Posterior vena cava (tissue), 2 donors: Measurements from ENCODE around the gene PSMD13. TPM values are rescaled to one million over a fixed set of nuclear protein-coding genes. Genes with fewer than 3 reads are reported as not detected.
"Not testable (repeated sequence)": the region's sequence is repeated elsewhere in the genome, so short reads cannot be mapped to it uniquely, and the experiment has no call there.

ENCODE experiments used
- DNase-seq: peaks from one replicate; pipeline ENCODE4 v3.0.0-alpha.2; 2020; ENCODE audit warnings: low spot score
- intact Hi-C, 2 donors: fragments of 100-400 bp; cut with DNase I; formaldehyde crosslinking; loops; one replicate each; pipeline versions ENCODE4 v1.14.1 to v1.14.2; 2022 to 2023
- total RNA-seq, 2 donors: library from RNA; stranded (reverse); fragmentation: NEBNext Ultra II Directional; extraction: Animal tissue kit (Norgen Biotek cat#: 25700); gene quantifications; one replicate each; pipeline ENCODE4 v1.2.1, GENCODE V29; 2021
- donor health status: DM: yes; HTN: yes; CAD: no.
- donor health status: DM: yes; HTN: yes; CAD: no.

PSMD13 gene
- total RNA-seq, 2 donors from 2014 or later = 83.2 to 89.6 TPM

GRCh38 chr11:212150-213100 lies 24.4 kb upstream of the PSMD13 start:
- intact Hi-C loops = no loop called here
- peak; percentile 62 for DNase-seq

- DNase-seq = peak; percentile 51
- intact Hi-C loops = no loop called here
These were observed 23.7 kb upstream of the PSMD13 start for GRCh38 chr11:213111-213510.

GRCh38 chr11:214083-214482 lies 22.7 kb upstream of the PSMD13 start:
- intact Hi-C loops = no loop called here
- peak; percentile 55 for DNase-seq

GRCh38 chr11:215581-216037 lies 21.2 kb upstream of the PSMD13 start:
- peak; percentile 35 for DNase-seq
- intact Hi-C loops = no loop called here

- DNase-seq = peak; percentile 16
- intact Hi-C loops = no loop called here
These were observed 20.4 kb upstream of the PSMD13 start for GRCh38 chr11:216081-216974.

- intact Hi-C loops = no loop called here
- no peak for DNase-seq
These were observed 19.1 kb upstream of the PSMD13 start for GRCh38 chr11:217704-218103.

- intact Hi-C loops = no loop called here
- peak; percentile 47 for DNase-seq
These were observed 17.8 kb upstream of the PSMD13 start for GRCh38 chr11:218815-219593.

- DNase-seq, intact Hi-C loops: not testable (repeated sequence)
These were observed 16.0 kb upstream of the PSMD13 start for GRCh38 chr11:220641-221215.

GRCh38 chr11:221539-221938 lies 15.2 kb upstream of the PSMD13 start:
- DNase-seq = no peak
- intact Hi-C loops = no loop called here

- DNase-seq = peak; percentile 67
- intact Hi-C loops = no loop called here
These were observed 14.6 kb upstream of the PSMD13 start for GRCh38 chr11:221998-222789.

GRCh38 chr11:223026-223789 lies 13.6 kb upstream of the PSMD13 start:
- DNase-seq = peak; percentile 61
- intact Hi-C loops = no loop called here

- no peak for DNase-seq
- intact Hi-C loops = no loop called here
These were observed 12.9 kb upstream of the PSMD13 start for GRCh38 chr11:223884-224283.

- DNase-seq = no peak
- intact Hi-C loops = no loop called here
These were observed 12.4 kb upstream of the PSMD13 start for GRCh38 chr11:224424-224823.

- intact Hi-C loops = no loop called here
- no peak for DNase-seq
These were observed 10.9 kb upstream of the PSMD13 start for GRCh38 chr11:225734-226453.

- DNase-seq = no peak
- intact Hi-C loops = no loop called here
These were observed 8.9 kb upstream of the PSMD13 start for GRCh38 chr11:227824-228379.

- intact Hi-C loops = no loop called here
- no peak for DNase-seq
These were observed 6.3 kb upstream of the PSMD13 start for GRCh38 chr11:230431-230830.
